SU-DHL-6 (cell line): ENCODE measurements around the gene CCP110.
"Not testable (repeated sequence)": the region's sequence is repeated elsewhere in the genome, so short reads cannot be mapped to it uniquely, and the experiment has no call there.

ENCODE experiments used
- CTCF ChIP-seq: fragments of 200-600 bp; sonication (generic); IDR thresholded peaks from one replicate; pipeline ENCODE4 v1.5.1; 2017; ENCODE audit warnings: antibody characterized with exemption, mild to moderate bottlenecking, low read length, moderate library complexity; ENCODE audit not compliant: insufficient read depth, poor library complexity, severe bottlenecking
- EZH2phosphoT487 ChIP-seq: fragments of 200-600 bp; sonication (generic), shearing (Covaris generic); conservative IDR thresholded peaks from 2 replicates; pipeline ENCODE4 v1.6.1; 2018; ENCODE audit warnings: mild to moderate bottlenecking, antibody characterized with exemption, low read length, moderate library complexity, mixed read lengths

- not testable (repeated sequence) for TF ChIP-seq CTCF, EZH2phosphoT487
These were observed 19.7 kb downstream of the CCP110 start for GRCh38 chr16:19543278-19543996.
